ENCODE results near the gene SLC2A6.

The SLC2A6 gene

GRCh38 chr9:133519693-133520092 is 40.8 kb upstream of the SLC2A6 start:
- DNase-seq (ENCODE audit: low read depth), result no peak
- TF ChIP-seq CTCF (IDR thresholded peaks at IDR 0.05; ENCODE audit: insufficient read depth, low read depth, low read length, missing control alignments), result no peak
- H3K4me3 ChIP-seq (ENCODE audit: low read depth, low read length), result no peak overlapping the region

- H3K4me3 ChIP-seq (ENCODE audit: low read depth, low read length), result no peak overlapping the region
- TF ChIP-seq CTCF (IDR thresholded peaks at IDR 0.05; ENCODE audit: insufficient read depth, low read depth, low read length, missing control alignments), result no peak
- no peak for DNase-seq (ENCODE audit: low read depth)
These were observed 40.0 kb upstream of the SLC2A6 start for GRCh38 chr9:133518706-133519449.

GRCh38 chr9:133518200-133518599 is 39.3 kb upstream of the SLC2A6 start:
- TF ChIP-seq CTCF (IDR thresholded peaks at IDR 0.05; ENCODE audit: insufficient read depth, low read depth, low read length, missing control alignments), result no peak
- DNase-seq (ENCODE audit: low read depth), result no peak
- no peak overlapping the region for H3K4me3 ChIP-seq (ENCODE audit: low read depth, low read length)

- no peak for DNase-seq (ENCODE audit: low read depth)
- no peak for TF ChIP-seq CTCF (IDR thresholded peaks at IDR 0.05; ENCODE audit: insufficient read depth, low read depth, low read length, missing control alignments)
These were observed 38.8 kb upstream of the SLC2A6 start for GRCh38 chr9:133517711-133518110.

GRCh38 chr9:133516961-133517350 is 38.1 kb upstream of the SLC2A6 start:
- no peak for TF ChIP-seq CTCF (IDR thresholded peaks at IDR 0.05; ENCODE audit: insufficient read depth, low read depth, low read length, missing control alignments)
- no peak for DNase-seq (ENCODE audit: low read depth)
- H3K4me3 ChIP-seq (ENCODE audit: low read depth, low read length), result no peak overlapping the region

More at GRCh38 chr9:133517711-133518110, 38.8 kb upstream of the SLC2A6 start:
- no peak overlapping the region for H3K4me3 ChIP-seq (ENCODE audit: low read depth, low read length)

- no peak overlapping the region for H3K4me3 ChIP-seq (ENCODE audit: low read depth, low read length)
- no peak for DNase-seq (ENCODE audit: low read depth)
- TF ChIP-seq CTCF (IDR thresholded peaks at IDR 0.05; ENCODE audit: insufficient read depth, low read depth, low read length, missing control alignments), result no peak
These were observed 37.5 kb upstream of the SLC2A6 start for GRCh38 chr9:133516256-133516960.
